ENCODE data around the gene CCR5AS.

The CCR5AS gene

GRCh38 chr3:46449755-46450552, 43.1 kb upstream of the CCR5AS start:
- TF ChIP-seq CTCF (conservative IDR thresholded peaks at IDR 0.05; ENCODE audit: low read depth, low read length): peak; percentile 73
- peak; percentile 22 for DNase-seq (ENCODE audit: low read depth)
- no peak overlapping the region for H3K4me3 ChIP-seq (ENCODE audit: low read depth, low read length)

GRCh38 chr3:46448721-46449120, 41.9 kb upstream of the CCR5AS start:
- DNase-seq (ENCODE audit: low read depth): no peak
- no peak overlapping the region for H3K4me3 ChIP-seq (ENCODE audit: low read depth, low read length)
- TF ChIP-seq CTCF (conservative IDR thresholded peaks at IDR 0.05; ENCODE audit: low read depth, low read length): no peak

- DNase-seq (ENCODE audit: low read depth): no peak
- H3K4me3 ChIP-seq (ENCODE audit: low read depth, low read length): no peak overlapping the region
- TF ChIP-seq CTCF (conservative IDR thresholded peaks at IDR 0.05; ENCODE audit: low read depth, low read length): no peak
These were observed 40.5 kb upstream of the CCR5AS start for GRCh38 chr3:46447228-46447985.

- TF ChIP-seq CTCF (conservative IDR thresholded peaks at IDR 0.05; ENCODE audit: low read depth, low read length): no peak
- no peak overlapping the region for H3K4me3 ChIP-seq (ENCODE audit: low read depth, low read length)
- DNase-seq (ENCODE audit: low read depth): no peak
These were observed 36.0 kb upstream of the CCR5AS start for GRCh38 chr3:46442576-46443530.

DNA sequence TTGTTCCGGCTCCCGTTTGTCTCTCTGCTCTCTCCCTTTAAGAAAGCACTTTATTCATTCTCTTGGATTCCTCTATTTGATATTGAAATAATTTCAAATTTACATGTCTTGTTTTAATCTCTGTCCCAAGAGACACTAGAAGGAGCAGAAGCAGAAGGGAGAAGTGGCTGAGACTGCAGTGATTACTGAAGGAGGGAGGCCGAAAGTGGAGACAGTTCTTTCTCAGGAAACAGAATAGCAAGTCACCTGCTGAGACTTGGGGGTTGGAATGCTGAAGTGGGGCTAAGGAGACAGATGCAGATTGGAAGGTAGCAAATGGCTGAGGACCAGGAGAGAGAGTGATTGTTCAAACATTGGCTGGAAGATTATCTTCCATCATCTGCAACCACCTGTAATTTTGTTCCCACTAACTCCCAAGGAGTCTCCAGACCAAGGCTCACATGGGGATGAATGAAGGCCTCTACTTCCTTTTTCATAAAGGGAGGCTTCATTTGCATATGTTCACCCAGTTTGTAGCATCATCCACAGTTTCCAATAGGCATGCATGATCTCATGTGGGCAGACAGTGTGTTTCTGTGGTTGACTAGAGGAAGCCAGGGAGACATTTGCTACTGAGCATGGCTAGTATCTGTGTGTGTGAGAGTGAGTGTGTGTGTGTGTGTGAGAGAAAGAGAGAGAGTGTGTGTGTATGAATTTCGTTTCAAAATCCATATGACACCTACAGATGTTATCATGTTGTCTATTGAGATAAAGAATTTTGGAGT, 33.8 kb upstream of the CCR5AS start:
- H3K4me3 ChIP-seq (ENCODE audit: low read depth, low read length): no peak overlapping the region
- no peak for TF ChIP-seq CTCF (conservative IDR thresholded peaks at IDR 0.05; ENCODE audit: low read depth, low read length)
- no peak for DNase-seq (ENCODE audit: low read depth)

GRCh38 chr3:46438831-46439230, 32.0 kb upstream of the CCR5AS start:
- DNase-seq (ENCODE audit: low read depth): no peak
- H3K4me3 ChIP-seq (ENCODE audit: low read depth, low read length): no peak overlapping the region
- TF ChIP-seq CTCF (conservative IDR thresholded peaks at IDR 0.05; ENCODE audit: low read depth, low read length): no peak
